Esophagus muscularis mucosa (tissue), 4 donors: ENCODE data around the gene PTPRD. TPM values are rescaled to one million over a fixed set of nuclear protein-coding genes. Genes with fewer than 3 reads are reported as not detected.

Experiments
- DNase-seq: peaks from one replicate; pipeline ENCODE4 v3.0.0-alpha.2; 2017; ENCODE audit errors: extremely low spot score
- H3K27ac ChIP-seq, 4 donors: fragments of 200-600 bp; sonication (generic); replicated peaks in 1 of 4; 1 replicate in 3 of 4; 2 replicates in 1 of 4; pipeline ENCODE4 v1.5.1; 2016 to 2019; ENCODE audit warnings: mild to moderate bottlenecking in 1 of 4
- H3K27me3 ChIP-seq, 4 donors: fragments of 200-600 bp; sonication (generic); one replicate each; pipeline versions ENCODE4 v1.5.1 to v1.6.0; 2016 to 2019
- H3K36me3 ChIP-seq, 4 donors: fragments of 200-600 bp; sonication (generic); one replicate each; pipeline ENCODE4 v1.5.1; 2016 to 2019
- H3K4me1 ChIP-seq, 4 donors: fragments of 200-600 bp; sonication (generic); one replicate each; pipeline ENCODE4 v1.5.1; 2016 to 2019
- H3K4me3 ChIP-seq, 4 donors: fragments of 200-600 bp; sonication (generic); 1 replicate in 2 of 4; 2 replicates in 2 of 4; pipeline ENCODE4 v1.5.1; 2016 to 2019; ENCODE audit warnings: mild to moderate bottlenecking in 4 of 4, moderate library complexity in 1 of 4
- H3K9me3 ChIP-seq, 4 donors: fragments of 200-600 bp; sonication (generic); 1 replicate in 3 of 4; 2 replicates in 1 of 4; pipeline ENCODE4 v1.5.1; 2016 to 2019
- EP300 ChIP-seq: sonication (generic); formaldehyde crosslinking; IDR thresholded peaks from one replicate; pipeline ENCODE4 v1.6.1; 2017; ENCODE audit warnings: antibody characterized with exemption
- POLR2A ChIP-seq: fragments of 450-650 bp; IDR thresholded peaks from one replicate; pipeline ENCODE4 v1.6.1; 2017; ENCODE audit warnings: antibody characterized with exemption, moderate library complexity, mild to moderate bottlenecking, low read depth
- POLR2AphosphoS5 ChIP-seq, 2 donors: sonication (generic); formaldehyde crosslinking; IDR thresholded peaks; one replicate each; pipeline ENCODE4 v1.6.1; 2017; ENCODE audit warnings: antibody characterized with exemption in 2 of 2
- WGBS: methylation state at CpG from one replicate; pipeline ENCODE4 v1.1.5; 2018; 5-methylcytosine and 5-hydroxymethylcytosine counted together
- intact Hi-C: fragments of 100-400 bp; cut with DNase I; formaldehyde crosslinking; loops from one replicate; pipeline ENCODE4 v1.15.1; 2023
- total RNA-seq, 4 donors: library from RNA; depleted of rRNA; stranded (reverse); fragments of >200 nt; gene quantifications; one replicate each; pipeline versions ENCODE4 v1.1.0 to v1.2.1, GENCODE V29; 2016
- TF ChIP-seq, protein P1 (sequence below), 3 experiments: fragments of 200-600 bp in 2 of 3; fragments of 450-650 bp in 1 of 3; sonication (generic) in 2 of 3; IDR thresholded peaks; one replicate each; pipeline ENCODE4 v1.5.1; 2017 to 2019; ENCODE audit warnings: antibody characterized with exemption in 3 of 3, mild to moderate bottlenecking in 2 of 3, moderate library complexity in 1 of 3

Gene PTPRD
- total RNA-seq, 4 donors from 2014 or later: 4.1 to 6.6 (median 5.0) TPM

DNA sequence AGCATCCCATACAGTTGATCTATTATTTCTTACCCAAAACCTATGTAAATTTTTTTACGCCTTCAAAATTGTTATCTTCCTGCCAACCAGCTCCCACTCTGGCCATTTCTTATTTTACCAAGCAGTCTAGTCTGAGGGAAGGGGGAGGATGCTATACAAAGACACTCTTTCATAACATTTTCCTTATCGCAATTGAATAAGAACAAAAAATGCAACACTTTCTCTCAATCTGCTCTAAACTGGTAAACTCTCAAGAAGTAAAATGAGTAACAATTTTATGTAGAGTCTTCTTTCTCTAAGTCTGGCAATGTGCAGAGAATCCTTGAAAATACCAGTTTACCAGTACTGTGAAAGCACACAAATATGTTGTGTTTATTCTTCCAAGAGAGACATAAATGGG is 1216.3 kb downstream of the PTPRD start:
- no peak overlapping the region for H3K27ac ChIP-seq
- H3K36me3 ChIP-seq: no peaks in the 10 kb centered on the region
- H3K4me1 ChIP-seq: no peaks in the 10 kb centered on the region
- TF ChIP-seq, protein P1, sequence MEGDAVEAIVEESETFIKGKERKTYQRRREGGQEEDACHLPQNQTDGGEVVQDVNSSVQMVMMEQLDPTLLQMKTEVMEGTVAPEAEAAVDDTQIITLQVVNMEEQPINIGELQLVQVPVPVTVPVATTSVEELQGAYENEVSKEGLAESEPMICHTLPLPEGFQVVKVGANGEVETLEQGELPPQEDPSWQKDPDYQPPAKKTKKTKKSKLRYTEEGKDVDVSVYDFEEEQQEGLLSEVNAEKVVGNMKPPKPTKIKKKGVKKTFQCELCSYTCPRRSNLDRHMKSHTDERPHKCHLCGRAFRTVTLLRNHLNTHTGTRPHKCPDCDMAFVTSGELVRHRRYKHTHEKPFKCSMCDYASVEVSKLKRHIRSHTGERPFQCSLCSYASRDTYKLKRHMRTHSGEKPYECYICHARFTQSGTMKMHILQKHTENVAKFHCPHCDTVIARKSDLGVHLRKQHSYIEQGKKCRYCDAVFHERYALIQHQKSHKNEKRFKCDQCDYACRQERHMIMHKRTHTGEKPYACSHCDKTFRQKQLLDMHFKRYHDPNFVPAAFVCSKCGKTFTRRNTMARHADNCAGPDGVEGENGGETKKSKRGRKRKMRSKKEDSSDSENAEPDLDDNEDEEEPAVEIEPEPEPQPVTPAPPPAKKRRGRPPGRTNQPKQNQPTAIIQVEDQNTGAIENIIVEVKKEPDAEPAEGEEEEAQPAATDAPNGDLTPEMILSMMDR (IDR thresholded peaks at IDR 0.05): no peak
- TF ChIP-seq POLR2AphosphoS5 (IDR thresholded peaks at IDR 0.05) (no peak), POLR2A (no peak), EP300 (no peak)
- 77% methylated on average over 2 of the region's 2 CpGs for WGBS
- no peaks in the 10 kb centered on the region for H3K27me3 ChIP-seq
- DNase-seq: no peak
- no peaks in the 10 kb centered on the region for H3K9me3 ChIP-seq
- H3K4me3 ChIP-seq: no peak overlapping the region
- intact Hi-C loops: no loop called here

DNA sequence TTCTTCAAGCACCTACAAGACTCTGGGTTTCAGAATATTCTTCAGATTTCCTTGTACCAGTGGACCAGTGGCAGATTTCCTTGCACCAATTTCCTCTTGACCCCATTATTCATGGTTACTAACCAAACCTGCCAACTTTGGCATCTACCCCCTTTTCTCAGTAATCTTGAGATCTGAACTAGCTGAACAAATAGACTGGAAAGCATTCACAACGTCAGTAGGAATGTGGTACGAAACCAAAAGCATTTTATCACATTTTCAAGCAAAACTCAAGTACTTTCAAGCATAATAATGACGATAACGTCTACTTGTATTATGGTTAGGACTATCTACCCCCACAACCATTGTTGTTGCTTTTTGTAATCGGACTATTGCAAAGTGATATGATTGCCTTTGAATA is 1217.3 kb downstream of the PTPRD start:
- H3K36me3 ChIP-seq: no peaks in the 10 kb centered on the region
- no peak for DNase-seq
- H3K4me3 ChIP-seq: no peak overlapping the region
- no peaks in the 10 kb centered on the region for H3K4me1 ChIP-seq
- intact Hi-C loops: no loop called here
- TF ChIP-seq POLR2AphosphoS5 (IDR thresholded peaks at IDR 0.05) (no peak), EP300 (no peak), POLR2A (no peak)
- TF ChIP-seq, protein P1 (IDR thresholded peaks at IDR 0.05): no peak
- whole genome bisulfite sequencing: 91% methylated on average over 5 of the region's 5 CpGs
- H3K27ac ChIP-seq: no peak overlapping the region
- no peaks in the 10 kb centered on the region for H3K27me3 ChIP-seq
- no peaks in the 10 kb centered on the region for H3K9me3 ChIP-seq

DNA sequence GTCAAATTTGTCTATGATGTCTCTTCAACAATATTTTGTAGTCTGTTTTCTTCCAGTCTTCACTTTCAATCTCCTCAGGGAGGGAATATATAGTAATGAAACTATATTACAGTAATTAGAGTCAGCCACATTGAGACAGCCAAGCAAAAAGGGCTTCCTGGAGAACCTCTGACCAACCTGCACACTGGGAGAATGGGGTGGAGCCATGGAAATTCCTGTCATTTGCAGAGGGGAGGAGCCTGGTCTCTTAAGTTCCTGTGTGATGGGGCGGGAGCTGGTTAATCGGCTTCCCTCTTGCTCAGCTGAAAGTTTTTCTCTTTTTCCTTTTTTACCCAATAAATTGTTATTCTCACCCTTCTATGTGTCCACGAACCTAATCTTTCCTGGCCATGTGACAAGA is 1220.0 kb downstream of the PTPRD start:
- TF ChIP-seq POLR2AphosphoS5 (IDR thresholded peaks at IDR 0.05) (no peak), POLR2A (no peak), EP300 (no peak)
- TF ChIP-seq, protein P1 (IDR thresholded peaks at IDR 0.05): no peak
- 79% methylated on average over 3 of the region's 3 CpGs for WGBS
- no peak overlapping the region for H3K4me3 ChIP-seq
- no peaks in the 10 kb centered on the region for H3K4me1 ChIP-seq
- no peak overlapping the region for H3K27ac ChIP-seq
- intact Hi-C loops: no loop called here
- H3K9me3 ChIP-seq: no peaks in the 10 kb centered on the region
- DNase-seq: no peak
- H3K36me3 ChIP-seq: no peaks in the 10 kb centered on the region
- no peaks in the 10 kb centered on the region for H3K27me3 ChIP-seq

DNA sequence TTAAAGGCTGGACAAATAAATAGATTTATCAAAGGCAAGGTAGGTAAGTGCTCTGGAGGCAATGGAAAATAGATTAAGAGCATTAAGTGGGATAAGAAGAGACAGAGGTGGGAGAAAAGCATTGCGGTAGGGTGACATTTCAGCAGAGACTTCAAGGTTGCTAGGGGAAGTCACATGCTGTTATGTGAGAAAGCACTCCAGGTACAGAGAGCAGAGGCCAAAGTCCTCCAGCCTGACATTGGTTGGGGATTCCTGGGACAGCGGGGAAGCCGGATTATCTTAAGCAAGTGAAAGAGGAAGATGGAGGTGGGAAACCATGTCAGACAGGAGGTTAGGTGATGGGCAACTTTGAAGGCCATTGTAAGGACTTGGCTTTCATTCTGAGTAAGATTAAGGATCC is 1222.9 kb downstream of the PTPRD start:
- H3K9me3 ChIP-seq: no peaks in the 10 kb centered on the region
- no peak for DNase-seq
- no peaks in the 10 kb centered on the region for H3K36me3 ChIP-seq
- TF ChIP-seq, protein P1 (IDR thresholded peaks at IDR 0.05): no peak
- TF ChIP-seq POLR2AphosphoS5 (IDR thresholded peaks at IDR 0.05) (no peak), POLR2A (no peak), EP300 (no peak)
- WGBS: 89% methylated on average over 3 of the region's 3 CpGs
- no peak overlapping the region for H3K4me3 ChIP-seq
- H3K4me1 ChIP-seq: no peaks in the 10 kb centered on the region
- intact Hi-C loops: no loop called here
- no peak overlapping the region for H3K27ac ChIP-seq
- no peaks in the 10 kb centered on the region for H3K27me3 ChIP-seq

DNA sequence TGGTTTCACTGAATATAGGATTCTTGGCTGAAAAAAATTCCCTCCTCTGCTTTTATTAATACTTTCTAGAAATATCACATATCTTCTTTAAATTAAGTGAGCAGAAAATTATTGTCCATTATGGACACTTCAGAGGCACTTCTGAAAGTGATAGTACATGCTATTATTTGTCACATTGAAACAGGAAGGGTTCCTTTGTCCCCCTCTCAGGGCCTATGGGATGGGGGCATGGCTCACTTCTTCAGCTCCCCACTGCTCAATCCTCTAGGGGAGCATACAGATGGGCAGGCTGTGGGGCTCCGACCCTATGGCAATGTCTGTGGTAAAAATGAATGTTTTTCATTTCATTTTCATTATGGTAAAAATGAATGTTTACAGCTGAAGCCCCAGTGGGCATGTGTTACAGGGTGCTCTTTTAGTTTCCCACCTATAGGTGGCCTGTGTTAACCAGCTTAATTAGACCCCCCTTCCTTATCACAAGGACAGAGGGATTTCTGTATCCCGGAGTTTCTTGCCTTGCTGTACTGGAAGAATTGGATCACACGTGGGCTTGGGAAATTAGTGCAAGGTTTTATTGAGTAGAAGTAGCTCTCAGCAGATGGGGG is 1225.2 kb downstream of the PTPRD start:
- Histone ChIP-seq H3K9me3 (no peaks in the 10 kb centered on the region), H3K4me3 (no peak overlapping the region), H3K27me3 (no peaks in the 10 kb centered on the region), H3K4me1 (peaks cover 0 to 5% (median 0%) of the 10 kb centered on the region in 4 donors), H3K27ac (no peak overlapping the region), H3K36me3 (no peaks in the 10 kb centered on the region)
- 78% methylated on average over 3 of the region's 3 CpGs for WGBS
- no peak for DNase-seq
- TF ChIP-seq POLR2A: no peak
- TF ChIP-seq POLR2AphosphoS5 (IDR thresholded peaks at IDR 0.05): no peak
- TF ChIP-seq, protein P1 (IDR thresholded peaks at IDR 0.05): no peak
- TF ChIP-seq EP300: no peak
- intact Hi-C loops: no loop called here
